Neural progenitor cell (in vitro differentiated cells): ENCODE results near the gene GCNA. TPM values are rescaled to one million over a fixed set of nuclear protein-coding genes. Genes with fewer than 3 reads are reported as not detected.

ENCODE experiments used
- DNase-seq: peaks from one replicate; pipeline ENCODE4 v3.0.0-alpha.2; 2016; ENCODE audit warnings: low spot score
- H2AFZ ChIP-seq: fragments of 200-600 bp; sonication (generic); replicated peaks from 2 replicates; pipeline ENCODE4 v1.6.1; 2016; ENCODE audit warnings: antibody characterized with exemption
- H3F3A ChIP-seq: fragments of 200-600 bp; sonication (generic); 2 replicates; pipeline ENCODE4 v1.6.1; 2016; ENCODE audit warnings: antibody characterized with exemption, low read depth
- H3K27ac ChIP-seq: fragments of 200-600 bp; sonication (generic); 2 replicates; pipeline ENCODE4 v1.5.1; 2016; ENCODE audit warnings: mild to moderate bottlenecking
- H3K27me3 ChIP-seq: fragments of 200-600 bp; sonication (generic); 2 replicates; pipeline ENCODE4 v1.6.1; 2016; ENCODE audit warnings: mild to moderate bottlenecking, moderate library complexity
- H3K36me3 ChIP-seq: fragments of 200-600 bp; sonication (generic); 2 replicates; pipeline ENCODE4 v1.5.1; 2016
- H3K4me1 ChIP-seq: fragments of 200-600 bp; sonication (generic); 2 replicates; pipeline ENCODE4 v1.6.1; 2016; ENCODE audit warnings: mixed run types
- H3K4me2 ChIP-seq: fragments of 200-600 bp; sonication (generic); 2 replicates; pipeline ENCODE4 v1.6.1; 2016
- H3K4me3 ChIP-seq: fragments of 200-600 bp; sonication (generic); 2 replicates; pipeline ENCODE4 v1.5.1; 2016
- H3K79me2 ChIP-seq: fragments of 200-600 bp; sonication (generic); 2 replicates; pipeline ENCODE4 v1.6.1; 2016; ENCODE audit warnings: low read depth
- H3K9ac ChIP-seq: fragments of 200-600 bp; sonication (generic); 2 replicates; pipeline ENCODE4 v1.6.1; 2016
- H3K9me3 ChIP-seq: fragments of 200-600 bp; sonication (generic); 2 replicates; pipeline ENCODE4 v1.5.1; 2016; ENCODE audit warnings: low read depth
- H4K20me1 ChIP-seq: fragments of 200-600 bp; sonication (generic); 2 replicates; pipeline ENCODE4 v1.6.1; 2016; ENCODE audit warnings: low read depth
- H3K27ac Mint-ChIP-seq: 3 replicates; pipeline ENCODE4 v1.8.0; 2021; ENCODE audit warnings: mixed read lengths
- H3K27me3 Mint-ChIP-seq: 2 replicates; pipeline ENCODE4 v1.8.0; 2022; ENCODE audit warnings: low read depth, mild to moderate bottlenecking, inconsistent platforms, moderate library complexity, mixed read lengths; ENCODE audit not compliant: insufficient read depth
- H3K36me3 Mint-ChIP-seq: 3 replicates; pipeline ENCODE4 v1.8.0; 2021; ENCODE audit warnings: mixed read lengths
- H3K4me1 Mint-ChIP-seq: 3 replicates; pipeline ENCODE4 v1.8.0; 2021; ENCODE audit warnings: mixed read lengths
- H3K4me3 Mint-ChIP-seq: 3 replicates; pipeline ENCODE4 v1.8.0; 2021; ENCODE audit warnings: mild to moderate bottlenecking, moderate library complexity, mixed read lengths
- H3K9me3 Mint-ChIP-seq: 3 replicates; pipeline ENCODE4 v1.8.0; 2020; ENCODE audit warnings: mixed read lengths
- EZH2 ChIP-seq: fragments of 200-600 bp; sonication (generic); IDR thresholded peaks from 2 replicates; pipeline ENCODE4 v1.6.1; 2017; ENCODE audit warnings: antibody characterized with exemption, mild to moderate bottlenecking, moderate library complexity
- EZH2phosphoT487 ChIP-seq: fragments of 200-600 bp; sonication (generic); IDR thresholded peaks from 2 replicates; pipeline ENCODE4 v1.6.1; 2017; ENCODE audit warnings: antibody characterized with exemption
- total RNA-seq: library from RNA; depleted of rRNA; stranded (reverse); fragments of >200 nt; gene quantifications from 2 replicates; pipeline ENCODE4 v1.2.3, GENCODE V29; 2015; ENCODE audit warnings: low replicate concordance
- TF ChIP-seq, protein P1 (sequence below): fragments of 200-600 bp; sonication (generic); IDR thresholded peaks from 2 replicates; pipeline ENCODE4 v1.5.1; 2017; ENCODE audit warnings: antibody characterized with exemption, mild to moderate bottlenecking

The GCNA gene
- total RNA-seq, 1 donor from 2014 or later: 0.97 TPM

DNA sequence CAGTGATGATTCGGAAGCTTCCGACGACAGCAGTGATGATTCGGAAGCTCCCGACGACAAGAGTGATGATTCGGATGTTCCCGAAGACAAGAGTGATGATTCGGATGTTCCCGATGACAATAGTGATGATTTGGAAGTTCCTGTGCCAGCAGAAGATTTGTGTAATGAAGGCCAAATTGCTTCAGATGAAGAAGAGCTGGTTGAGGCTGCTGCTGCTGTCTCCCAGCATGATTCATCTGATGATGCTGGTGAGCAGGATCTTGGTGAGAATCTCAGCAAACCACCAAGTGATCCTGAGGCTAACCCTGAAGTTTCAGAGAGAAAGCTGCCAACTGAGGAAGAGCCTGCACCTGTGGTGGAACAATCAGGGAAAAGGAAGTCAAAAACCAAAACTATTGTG is 25.9 kb downstream of the GCNA start:
- no peak for DNase-seq
- Histone ChIP-seq H3K27me3 (no peaks in the 10 kb centered on the region), H3K4me3 (no peak overlapping the region), H3K27ac (no peak overlapping the region), H2AFZ (no peak overlapping the region), H3K9me3 (peaks cover 4% of the 10 kb centered on the region), H3F3A (no peaks in the 10 kb centered on the region), H3K4me1 (no peaks in the 10 kb centered on the region), H3K79me2 (no peaks in the 10 kb centered on the region), H3K4me2 (no peak overlapping the region), H3K36me3 (no peaks in the 10 kb centered on the region), H4K20me1 (no peaks in the 10 kb centered on the region), H3K9ac (no peak overlapping the region)
- TF ChIP-seq EZH2phosphoT487: no peak
- TF ChIP-seq, protein P1, sequence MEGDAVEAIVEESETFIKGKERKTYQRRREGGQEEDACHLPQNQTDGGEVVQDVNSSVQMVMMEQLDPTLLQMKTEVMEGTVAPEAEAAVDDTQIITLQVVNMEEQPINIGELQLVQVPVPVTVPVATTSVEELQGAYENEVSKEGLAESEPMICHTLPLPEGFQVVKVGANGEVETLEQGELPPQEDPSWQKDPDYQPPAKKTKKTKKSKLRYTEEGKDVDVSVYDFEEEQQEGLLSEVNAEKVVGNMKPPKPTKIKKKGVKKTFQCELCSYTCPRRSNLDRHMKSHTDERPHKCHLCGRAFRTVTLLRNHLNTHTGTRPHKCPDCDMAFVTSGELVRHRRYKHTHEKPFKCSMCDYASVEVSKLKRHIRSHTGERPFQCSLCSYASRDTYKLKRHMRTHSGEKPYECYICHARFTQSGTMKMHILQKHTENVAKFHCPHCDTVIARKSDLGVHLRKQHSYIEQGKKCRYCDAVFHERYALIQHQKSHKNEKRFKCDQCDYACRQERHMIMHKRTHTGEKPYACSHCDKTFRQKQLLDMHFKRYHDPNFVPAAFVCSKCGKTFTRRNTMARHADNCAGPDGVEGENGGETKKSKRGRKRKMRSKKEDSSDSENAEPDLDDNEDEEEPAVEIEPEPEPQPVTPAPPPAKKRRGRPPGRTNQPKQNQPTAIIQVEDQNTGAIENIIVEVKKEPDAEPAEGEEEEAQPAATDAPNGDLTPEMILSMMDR: no peak
- no peak overlapping the region for H3K4me3 Mint-ChIP-seq
- H3K9me3 Mint-ChIP-seq: peaks cover 14% of the 10 kb centered on the region
- no peaks in the 10 kb centered on the region for H3K4me1 Mint-ChIP-seq
- H3K27me3 Mint-ChIP-seq: no peaks in the 10 kb centered on the region
- no peak overlapping the region for H3K27ac Mint-ChIP-seq
- H3K36me3 Mint-ChIP-seq: peaks cover 32% of the 10 kb centered on the region

DNA sequence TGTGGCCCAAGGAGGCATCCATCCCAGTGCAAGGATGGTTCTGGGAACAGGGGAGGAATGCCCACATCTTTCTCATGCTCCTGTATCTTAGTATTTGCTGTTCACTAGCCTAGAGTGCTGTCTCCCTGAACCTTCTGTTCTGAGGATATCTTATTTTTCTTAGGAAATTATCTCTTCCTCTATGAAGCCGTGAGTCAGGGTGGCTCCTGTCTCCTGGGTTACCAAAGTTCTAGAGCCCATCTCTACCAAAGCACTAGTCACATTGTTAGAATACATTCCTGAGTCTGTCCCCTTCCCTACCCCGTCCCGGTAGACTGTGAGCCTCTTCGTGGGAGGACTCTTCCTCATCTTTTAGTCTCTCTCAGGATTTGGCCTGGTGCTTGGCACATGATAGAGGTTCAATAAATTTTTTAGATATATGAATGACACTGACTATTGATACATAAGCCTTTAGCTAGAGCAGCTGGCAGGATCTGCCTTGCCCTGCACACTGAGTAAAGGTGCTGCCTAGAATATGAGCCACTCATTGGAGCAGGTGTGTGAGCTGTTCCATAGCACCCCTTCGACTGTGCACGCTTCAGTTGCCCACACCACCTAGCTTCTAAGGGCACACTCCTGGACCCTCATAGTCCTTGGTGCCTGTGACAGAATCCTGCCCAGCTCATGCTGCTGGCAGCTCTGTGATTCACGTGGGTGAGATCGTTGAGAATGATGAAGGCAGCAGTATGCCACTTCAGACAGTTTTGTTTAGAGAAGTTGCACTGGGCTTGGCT is 26.7 kb downstream of the GCNA start:
- Histone ChIP-seq H3K4me2 (no peak overlapping the region), H3K9me3 (peaks cover 4% of the 10 kb centered on the region), H3K36me3 (no peaks in the 10 kb centered on the region), H3K79me2 (no peaks in the 10 kb centered on the region), H3K27me3 (no peaks in the 10 kb centered on the region), H3K27ac (no peak overlapping the region), H3K9ac (no peak overlapping the region), H3K4me1 (no peaks in the 10 kb centered on the region), H3K4me3 (no peak overlapping the region), H3F3A (no peaks in the 10 kb centered on the region), H2AFZ (no peak overlapping the region), H4K20me1 (no peaks in the 10 kb centered on the region)
- no peak overlapping the region for H3K27ac Mint-ChIP-seq
- no peaks in the 10 kb centered on the region for H3K4me1 Mint-ChIP-seq
- peaks cover 14% of the 10 kb centered on the region for H3K9me3 Mint-ChIP-seq
- peaks cover 32% of the 10 kb centered on the region for H3K36me3 Mint-ChIP-seq
- no peak overlapping the region for H3K4me3 Mint-ChIP-seq
- TF ChIP-seq EZH2 (no peak), EZH2phosphoT487 (no peak)
- TF ChIP-seq, protein P1: no peak
- DNase-seq: no peak
- no peaks in the 10 kb centered on the region for H3K27me3 Mint-ChIP-seq

- TF ChIP-seq EZH2: no peak
- TF ChIP-seq, protein P1: no peak
- no peak for TF ChIP-seq EZH2phosphoT487
- H3K9me3 ChIP-seq: peaks cover 4% of the 10 kb centered on the region
- H3K36me3 Mint-ChIP-seq: peaks cover 29% of the 10 kb centered on the region
Measured at GRCh38 chrX:71606536-71607216, 28.4 kb downstream of the GCNA start.

More at GRCh38 chrX:71606536-71607216, 28.4 kb downstream of the GCNA start:
- H3K4me1 ChIP-seq: no peaks in the 10 kb centered on the region
- no peaks in the 10 kb centered on the region for H3K27me3 ChIP-seq
- no peak overlapping the region for H3K4me3 ChIP-seq
- H2AFZ ChIP-seq: no peak overlapping the region
- Mint-ChIP-seq H3K4me1 (no peaks in the 10 kb centered on the region), H3K4me3 (no peak overlapping the region), H3K9me3 (peaks cover 12% of the 10 kb centered on the region), H3K27ac (no peak overlapping the region), H3K27me3 (no peaks in the 10 kb centered on the region)
- no peaks in the 10 kb centered on the region for H3K36me3 ChIP-seq
- H3F3A ChIP-seq: no peaks in the 10 kb centered on the region
- no peaks in the 10 kb centered on the region for H4K20me1 ChIP-seq
- H3K4me2 ChIP-seq: no peak overlapping the region
- H3K9ac ChIP-seq: no peak overlapping the region
- DNase-seq: no peak
- H3K27ac ChIP-seq: no peak overlapping the region
- no peaks in the 10 kb centered on the region for H3K79me2 ChIP-seq
